Panc1 (cell line): ENCODE data around the gene KIF26A. TPM values are rescaled to one million over a fixed set of nuclear protein-coding genes. Genes with fewer than 3 reads are reported as not detected.

Experiments
- ATAC-seq: fragments of 200-7000 bp; cut with Tn5 transposase; 2 replicates; pipeline ENCODE4 v1.9.1; 2020; ENCODE audit warnings: mild to moderate bottlenecking, moderate library complexity
- BruUV-seq: library from RNA; stranded (reverse); fragments of 400-500 nt; replicated peaks from 2 replicates; lab custom pipeline; 2021; lab: Mats Ljungman, UMichigan
- CTCF ChIA-PET: fragments of 300-600 bp; sonication (Branson Sonifier 250); formaldehyde crosslinking; loops from one replicate; lab custom pipeline; 2022; ENCODE audit warnings: antibody characterized with exemption; lab: Charles Lee
- POLR2A ChIA-PET: fragments of 300-600 bp; sonication (Branson Sonifier 250); formaldehyde crosslinking; loops from one replicate; lab custom pipeline; 2022; ENCODE audit warnings: antibody characterized with exemption; lab: Charles Lee
- DNase-seq: peaks from one replicate; pipeline ENCODE4 v3.0.0-alpha.2; 2010; ENCODE audit warnings: low read depth, low spot score
- H3K27ac ChIP-seq: 2 replicates; pipeline ENCODE4 v1.5.1; 2011; ENCODE audit warnings: mild to moderate bottlenecking, low read length, inconsistent platforms
- H3K27me3 ChIP-seq: fragments of 200-500 bp; sonication (Bioruptor generic); 2 replicates; pipeline ENCODE4 v1.6.0; 2014; ENCODE audit warnings: low read length, inconsistent platforms; ENCODE audit not compliant: control insufficient read depth, insufficient read depth
- H3K36me3 ChIP-seq: fragments of 200-500 bp; sonication (Bioruptor generic); 2 replicates; pipeline ENCODE4 v1.5.1; 2014; ENCODE audit warnings: inconsistent platforms, mild to moderate bottlenecking, low read length, moderate library complexity; ENCODE audit not compliant: control insufficient read depth, insufficient read depth
- H3K4me1 ChIP-seq: 2 replicates; pipeline ENCODE4 v1.5.1; 2011; ENCODE audit warnings: inconsistent platforms, mild to moderate bottlenecking, low read length, moderate library complexity; ENCODE audit not compliant: control insufficient read depth, insufficient read depth
- H3K4me3 ChIP-seq, 2 experiments: 2 replicates each; pipeline ENCODE4 v1.5.1; 2011 to 2012; ENCODE audit warnings: low read depth in 2 of 2, low read length in 2 of 2, mild to moderate bottlenecking in 2 of 2, inconsistent platforms in 1 of 2, moderate library complexity in 1 of 2
- H3K9me3 ChIP-seq: fragments of 200-500 bp; sonication (Bioruptor generic); 2 replicates; pipeline ENCODE4 v1.5.1; 2014; ENCODE audit warnings: low read depth, mild to moderate bottlenecking, inconsistent platforms, low read length, moderate library complexity; ENCODE audit not compliant: control insufficient read depth, insufficient read depth
- POLR2AphosphoS5 ChIP-seq: IDR thresholded peaks from 2 replicates; pipeline ENCODE4 v1.6.1; 2012; ENCODE audit warnings: mild to moderate bottlenecking, low read depth, low read length, moderate library complexity
- SIN3A ChIP-seq: IDR thresholded peaks from 2 replicates; pipeline ENCODE4 v1.6.1; 2012; ENCODE audit warnings: low read depth, mild to moderate bottlenecking, low read length, moderate library complexity, borderline replicate concordance; ENCODE audit not compliant: insufficient read depth
- in situ Hi-C: cut with HindIII; loops from 2 replicates; pipeline ENCODE4 v1.10.0; 2016; ENCODE audit warnings: low sequenced_read_pairs, low pct_unique_long_range_greater_than_20kb
- intact Hi-C: fragments of 100-400 bp; cut with micrococcal nuclease; formaldehyde crosslinking; loops from one replicate; pipeline ENCODE4 v1.10.0; 2022; ENCODE audit not compliant: unreplicated experiment
- total RNA-seq: library from RNA; stranded (reverse); gene quantifications from one replicate; pipeline ENCODE4 v1.2.1, GENCODE V29; 2021; ENCODE audit not compliant: unreplicated experiment
- TF ChIP-seq, protein P1 (sequence below): fragments of 450-650 bp; IDR thresholded peaks from 2 replicates; pipeline ENCODE4 v1.5.1; 2017; ENCODE audit warnings: mild to moderate bottlenecking
- TF ChIP-seq, protein P2 (sequence below), 2 experiments: IDR thresholded peaks; 2 replicates each; pipeline ENCODE4 v1.6.1; 2011 to 2012; ENCODE audit warnings: low read depth in 2 of 2, control low read depth in 1 of 2, low read length in 1 of 2, mild to moderate bottlenecking in 1 of 2, moderate library complexity in 1 of 2; ENCODE audit not compliant: insufficient read depth in 1 of 2

Gene KIF26A
- total RNA-seq, 1 experiment from 2014 or later: 4.4 TPM

DNA sequence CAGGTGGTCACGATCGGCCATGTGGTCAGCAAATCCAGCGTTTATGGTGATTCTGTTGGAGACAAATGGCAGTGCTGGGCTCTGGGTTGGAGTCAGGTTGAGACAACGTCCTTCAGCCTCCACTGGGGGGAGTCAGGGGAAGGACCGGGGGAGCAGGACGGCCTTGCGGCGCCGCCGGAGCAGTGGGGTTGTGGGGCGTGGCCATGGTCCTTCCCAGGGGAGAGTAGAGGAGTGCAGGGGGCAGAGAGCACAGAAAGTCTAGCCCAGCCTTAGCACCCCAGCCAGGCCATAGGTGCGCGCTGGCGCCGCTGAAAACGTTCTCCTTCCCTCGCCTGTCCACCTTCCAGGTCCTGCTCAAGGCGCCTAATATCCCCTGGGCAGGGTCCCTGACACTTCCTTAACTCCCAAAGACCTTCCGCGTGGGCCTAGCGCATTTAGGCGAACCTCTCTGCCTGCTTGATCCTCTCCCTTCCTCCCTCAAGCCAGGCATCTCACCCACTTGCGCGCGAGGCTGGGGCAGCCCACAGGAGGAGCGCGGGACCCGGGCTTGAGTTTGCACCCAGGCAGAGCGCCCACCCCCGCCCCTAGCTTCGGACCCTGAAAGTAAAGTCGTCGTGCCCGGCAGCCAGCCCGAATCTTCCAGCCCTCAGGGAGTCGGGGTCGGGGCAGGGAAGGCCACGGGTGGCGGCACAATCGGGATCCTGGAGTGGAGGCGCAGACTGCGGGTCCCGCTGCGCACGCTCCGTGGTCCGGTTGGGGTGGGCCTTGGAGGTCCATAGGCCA lies 3.1 kb upstream of the KIF26A start:
- Histone ChIP-seq H3K4me3 (peak overlapping the region in 1 of 2 experiments; percentile 23; a peak in 2 of 4 replicates), H3K27ac (no peak overlapping the region), H3K27me3 (no peaks in the 10 kb centered on the region; the same call in 1 of the 2 replicates), H3K36me3 (no peaks in the 10 kb centered on the region; the same call in 1 of the 2 replicates), H3K4me1 (no peaks in the 10 kb centered on the region; the same call in 1 of the 2 replicates), H3K9me3 (no peaks in the 10 kb centered on the region)
- DNase-seq (no peak), ATAC-seq (peak; percentile 32; the same call in 1 of the 2 replicates)
- no TSS peak for BruUV-seq
- intact Hi-C loops (no loop called here), in situ Hi-C loops (no loop called here)
- CTCF ChIA-PET: interaction anchor here (0.6 kb wide), 1 partner anchor 58 kb away, joined by 3 read pairs; no protein-coding TSS in a partner anchor
- TF ChIP-seq, protein P1, sequence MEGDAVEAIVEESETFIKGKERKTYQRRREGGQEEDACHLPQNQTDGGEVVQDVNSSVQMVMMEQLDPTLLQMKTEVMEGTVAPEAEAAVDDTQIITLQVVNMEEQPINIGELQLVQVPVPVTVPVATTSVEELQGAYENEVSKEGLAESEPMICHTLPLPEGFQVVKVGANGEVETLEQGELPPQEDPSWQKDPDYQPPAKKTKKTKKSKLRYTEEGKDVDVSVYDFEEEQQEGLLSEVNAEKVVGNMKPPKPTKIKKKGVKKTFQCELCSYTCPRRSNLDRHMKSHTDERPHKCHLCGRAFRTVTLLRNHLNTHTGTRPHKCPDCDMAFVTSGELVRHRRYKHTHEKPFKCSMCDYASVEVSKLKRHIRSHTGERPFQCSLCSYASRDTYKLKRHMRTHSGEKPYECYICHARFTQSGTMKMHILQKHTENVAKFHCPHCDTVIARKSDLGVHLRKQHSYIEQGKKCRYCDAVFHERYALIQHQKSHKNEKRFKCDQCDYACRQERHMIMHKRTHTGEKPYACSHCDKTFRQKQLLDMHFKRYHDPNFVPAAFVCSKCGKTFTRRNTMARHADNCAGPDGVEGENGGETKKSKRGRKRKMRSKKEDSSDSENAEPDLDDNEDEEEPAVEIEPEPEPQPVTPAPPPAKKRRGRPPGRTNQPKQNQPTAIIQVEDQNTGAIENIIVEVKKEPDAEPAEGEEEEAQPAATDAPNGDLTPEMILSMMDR: peak; percentile 69
- TF ChIP-seq, protein P2, sequence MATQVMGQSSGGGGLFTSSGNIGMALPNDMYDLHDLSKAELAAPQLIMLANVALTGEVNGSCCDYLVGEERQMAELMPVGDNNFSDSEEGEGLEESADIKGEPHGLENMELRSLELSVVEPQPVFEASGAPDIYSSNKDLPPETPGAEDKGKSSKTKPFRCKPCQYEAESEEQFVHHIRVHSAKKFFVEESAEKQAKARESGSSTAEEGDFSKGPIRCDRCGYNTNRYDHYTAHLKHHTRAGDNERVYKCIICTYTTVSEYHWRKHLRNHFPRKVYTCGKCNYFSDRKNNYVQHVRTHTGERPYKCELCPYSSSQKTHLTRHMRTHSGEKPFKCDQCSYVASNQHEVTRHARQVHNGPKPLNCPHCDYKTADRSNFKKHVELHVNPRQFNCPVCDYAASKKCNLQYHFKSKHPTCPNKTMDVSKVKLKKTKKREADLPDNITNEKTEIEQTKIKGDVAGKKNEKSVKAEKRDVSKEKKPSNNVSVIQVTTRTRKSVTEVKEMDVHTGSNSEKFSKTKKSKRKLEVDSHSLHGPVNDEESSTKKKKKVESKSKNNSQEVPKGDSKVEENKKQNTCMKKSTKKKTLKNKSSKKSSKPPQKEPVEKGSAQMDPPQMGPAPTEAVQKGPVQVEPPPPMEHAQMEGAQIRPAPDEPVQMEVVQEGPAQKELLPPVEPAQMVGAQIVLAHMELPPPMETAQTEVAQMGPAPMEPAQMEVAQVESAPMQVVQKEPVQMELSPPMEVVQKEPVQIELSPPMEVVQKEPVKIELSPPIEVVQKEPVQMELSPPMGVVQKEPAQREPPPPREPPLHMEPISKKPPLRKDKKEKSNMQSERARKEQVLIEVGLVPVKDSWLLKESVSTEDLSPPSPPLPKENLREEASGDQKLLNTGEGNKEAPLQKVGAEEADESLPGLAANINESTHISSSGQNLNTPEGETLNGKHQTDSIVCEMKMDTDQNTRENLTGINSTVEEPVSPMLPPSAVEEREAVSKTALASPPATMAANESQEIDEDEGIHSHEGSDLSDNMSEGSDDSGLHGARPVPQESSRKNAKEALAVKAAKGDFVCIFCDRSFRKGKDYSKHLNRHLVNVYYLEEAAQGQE (IDR thresholded peaks at IDR 0.05; ENCODE audit: insufficient read depth in 1 of 2, low read depth in 2 of 2, low read length in 1 of 2): no peak
- no peak for TF ChIP-seq SIN3A
- POLR2A ChIA-PET: no interaction called here

DNA sequence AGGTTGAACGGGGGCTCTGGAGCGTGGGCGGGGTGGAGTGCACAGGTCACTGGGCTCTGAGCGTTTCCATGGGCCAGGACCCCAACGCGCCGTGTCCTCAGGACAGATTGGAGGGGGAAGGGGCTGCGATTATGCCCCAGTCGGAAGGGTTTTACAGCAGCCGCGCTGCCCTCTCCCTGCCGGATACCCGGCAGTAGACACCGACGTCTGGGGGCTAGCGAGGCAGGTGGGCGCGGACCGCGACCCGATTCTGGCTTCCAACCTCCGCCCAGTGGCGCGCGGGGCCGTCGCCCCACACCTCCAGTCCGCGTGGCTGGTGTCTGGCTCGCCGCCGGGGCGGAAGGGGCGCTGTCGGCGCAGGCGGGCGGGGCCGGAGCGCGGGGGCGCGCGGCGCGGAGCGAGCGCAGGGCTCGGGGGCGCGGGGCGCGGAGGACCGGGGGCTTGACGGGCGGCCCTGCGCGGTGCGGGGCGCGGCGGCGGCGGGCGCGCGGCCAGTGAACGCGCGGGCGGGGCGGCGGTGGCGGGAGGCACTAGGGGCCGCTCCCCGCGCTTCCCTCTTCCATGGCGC lies 2.4 kb upstream of the KIF26A start:
- no peaks in the 10 kb centered on the region; the same call in 1 of the 2 replicates for H3K27me3 ChIP-seq
- ChIA-PET CTCF (interaction anchor here (0.6 kb wide), 1 partner anchor 59 kb away, joined by 3 read pairs; no protein-coding TSS in a partner anchor), POLR2A (no interaction called here)
- intact Hi-C loops: loop anchor here (2.0 kb wide), 1 partner anchor 429 kb away; no protein-coding TSS in a partner anchor
- no peaks in the 10 kb centered on the region for H3K9me3 ChIP-seq
- H3K36me3 ChIP-seq: no peaks in the 10 kb centered on the region; the same call in 1 of the 2 replicates
- ATAC-seq: no peak
- H3K4me1 ChIP-seq: no peaks in the 10 kb centered on the region; the same call in 1 of the 2 replicates
- no peak for DNase-seq
- no TSS peak for BruUV-seq
- in situ Hi-C loops: no loop called here
- TF ChIP-seq, protein P1: peak; percentile 19; the same call in 1 of the 2 replicates
- TF ChIP-seq POLR2AphosphoS5: no peak
- no peak overlapping the region for H3K27ac ChIP-seq
- peak overlapping the region; percentile 35 to 38 for H3K4me3 ChIP-seq
